ENCODE measurements around the gene KDM2A.

GRCh38 chr11:67268962-67269268, 149.9 kb downstream of the KDM2A start:
- TF ChIP-seq SNAI2 (CRISPR knock-in tag; IDR thresholded peaks at IDR 0.05) (no peak), ESRRG (CRISPR knock-in tag; IDR thresholded peaks at IDR 0.05) (no peak), TOX (CRISPR knock-in tag; IDR thresholded peaks at IDR 0.05; ENCODE audit: borderline replicate concordance) (no peak), RARB (CRISPR knock-in tag; IDR thresholded peaks at IDR 0.05) (no peak), PATZ1 (CRISPR knock-in tag; IDR thresholded peaks at IDR 0.05; ENCODE audit: borderline replicate concordance) (no peak), ARNTL (CRISPR knock-in tag; IDR thresholded peaks at IDR 0.05; ENCODE audit: borderline replicate concordance, low read depth) (no peak), ZFP3 (CRISPR knock-in tag; IDR thresholded peaks at IDR 0.05) (no peak), ISL1 (CRISPR knock-in tag; IDR thresholded peaks at IDR 0.05) (no peak), PPARA (CRISPR knock-in tag; IDR thresholded peaks at IDR 0.05; ENCODE audit: borderline replicate concordance) (no peak), ZNF70 (CRISPR knock-in tag; IDR thresholded peaks at IDR 0.05) (no peak)

Measured in SK-N-SH treated with all-trans-retinoic acid at 6 μM for 48 hours (cell line).